Spleen (tissue), 11 donors: ENCODE data around the gene OTOS. TPM values are rescaled to one million over a fixed set of nuclear protein-coding genes. Genes with fewer than 3 reads are reported as not detected.

Experiments
- DNase-seq: peaks from one replicate; pipeline ENCODE4 v3.0.0-alpha.2; 2020
- H3K27ac ChIP-seq, 8 donors: fragments of 200-600 bp; sonication (generic) in 7 of 8; 1 replicate in 4 of 8; 2 replicates in 4 of 8; pipeline versions ENCODE4 v1.5.0 to v1.8.0; 2016 to 2021; ENCODE audit warnings: inconsistent platforms in 4 of 8, mild to moderate bottlenecking in 4 of 8, moderate library complexity in 1 of 8
- H3K27me3 ChIP-seq, 7 donors: fragments of 200-600 bp; sonication (generic) in 6 of 7; replicated peaks in 1 of 7; 1 replicate in 4 of 7; 2 replicates in 3 of 7; pipeline versions ENCODE4 v1.5.0 to v1.8.0; 2016 to 2021; ENCODE audit warnings: inconsistent platforms in 3 of 7, mild to moderate bottlenecking in 1 of 7
- H3K36me3 ChIP-seq, 6 donors: fragments of 200-600 bp; sonication (generic) in 5 of 6; 1 replicate in 4 of 6; 2 replicates in 2 of 6; pipeline versions ENCODE4 v1.5.0 to v1.8.0; 2016 to 2021; ENCODE audit warnings: inconsistent platforms in 2 of 6
- H3K4me1 ChIP-seq, 6 donors: fragments of 200-600 bp; sonication (generic) in 5 of 6; 1 replicate in 3 of 6; 2 replicates in 3 of 6; pipeline versions ENCODE4 v1.5.0 to v1.8.0; 2016 to 2021; ENCODE audit warnings: inconsistent platforms in 3 of 6
- H3K4me3 ChIP-seq, 8 donors: fragments of 200-600 bp; sonication (generic) in 7 of 8; 1 replicate in 4 of 8; 2 replicates in 4 of 8; pipeline versions ENCODE4 v1.5.0 to v1.8.0; 2016 to 2021; ENCODE audit warnings: inconsistent platforms in 4 of 8, mild to moderate bottlenecking in 4 of 8, moderate library complexity in 2 of 8
- H3K9me3 ChIP-seq, 8 donors: fragments of 200-600 bp; sonication (generic) in 7 of 8; 1 replicate in 4 of 8; 2 replicates in 4 of 8; pipeline versions ENCODE4 v1.5.0 to v1.8.0; 2016 to 2021; ENCODE audit warnings: inconsistent platforms in 4 of 8
- CTCF ChIP-seq, 11 experiments: fragments of 200-600 bp in 7 of 11; fragments of 450-650 bp in 4 of 11; sonication (generic) in 4 of 11; IDR thresholded peaks in 8 of 11; conservative IDR thresholded peaks in 3 of 11; 1 replicate in 7 of 11; 2 replicates in 4 of 11; pipeline versions ENCODE4 v1.4.0 to v1.8.0; 2016 to 2021; ENCODE audit warnings: antibody characterized with exemption in 11 of 11, inconsistent platforms in 4 of 11, mild to moderate bottlenecking in 1 of 11
- POLR2A ChIP-seq, 3 donors: fragments of 450-650 bp; IDR thresholded peaks; one replicate each; pipeline ENCODE4 v1.5.1; 2017; ENCODE audit warnings: antibody characterized with exemption in 3 of 3, mild to moderate bottlenecking in 1 of 3
- POLR2AphosphoS5 ChIP-seq, 3 donors: sonication (generic); formaldehyde crosslinking; IDR thresholded peaks; one replicate each; pipeline ENCODE4 v1.5.1; 2017; ENCODE audit warnings: antibody characterized with exemption in 3 of 3
- WGBS, 5 donors: extraction: QIAGEN DNeasy Blood & Tissue Kit in 3 of 5; methylation state at CpG; one replicate each; pipeline versions ENCODE4 v1.1.5 to v1.1.7; 2013 to 2018; 5-methylcytosine and 5-hydroxymethylcytosine counted together
- intact Hi-C: fragments of 100-400 bp; cut with DNase I; formaldehyde crosslinking; loops from one replicate; pipeline ENCODE4 v1.15.0; 2023; ENCODE audit warnings: low total_unique reads
- polyA plus RNA-seq, 3 donors: library from polyadenylated mRNA; stranded (reverse); fragments of 200-250 nt; gene quantifications; one replicate each; pipeline ENCODE4 v1.2.1, GENCODE V29; 2013
- total RNA-seq, 7 donors: library from RNA; depleted of rRNA in 3 of 7; stranded (reverse); fragments of >200 nt in 3 of 7; fragmentation: NEBNext Ultra II Directional in 4 of 7; extraction: Animal tissue kit (Norgen Biotek cat#: 25700) in 4 of 7; gene quantifications; one replicate each; pipeline versions ENCODE4 v1.1.0 to v1.2.1, GENCODE V29; 2016 to 2021
- donor health status: healthy with polysubstance abuse.
- donor health status: DM: no; HTN: no; CAD: no; lungs with moderate emphysema.
- donor health status: DM: no; HTN: no; CAD: no.
- donor health status: Bipolar disorder and iron deficiency.
- donor health status: healthy.
- donor health status: DM: no; HTN: no; CAD: no.
- donor health status: DM: yes; HTN: yes; CAD: no.

Gene OTOS
- total and polyA plus RNA-seq, 10 donors, result not detected

- Histone ChIP-seq H3K27me3 (peaks cover 0 to 36% (median 0%) of the 10 kb centered on the region in 7 donors), H3K36me3 (no peaks in the 10 kb centered on the region), H3K9me3 (no peaks in the 10 kb centered on the region), H3K4me1 (no peaks in the 10 kb centered on the region), H3K4me3 (no peak overlapping the region), H3K27ac (no peak overlapping the region)
- DNase-seq, result peak; percentile 31
- no peak for TF ChIP-seq POLR2AphosphoS5 (IDR thresholded peaks at IDR 0.05)
- no peak for TF ChIP-seq CTCF (IDR thresholded peaks at IDR 0.05 in 8 of 11, conservative IDR thresholded peaks at IDR 0.05 in 3 of 11)
- no peak for TF ChIP-seq POLR2A (IDR thresholded peaks at IDR 0.05)
- WGBS, 5 donors, result 65 to 81% (median 79%) methylated on average over 5 of the region's 5 CpGs
- intact Hi-C loops, result no loop called here
Measured at GRCh38 chr2:240182001-240182400, 41.5 kb upstream of the OTOS start.

GRCh38 chr2:240179941-240180666, 39.6 kb upstream of the OTOS start:
- Histone ChIP-seq H3K4me3 (no peak overlapping the region), H3K4me1 (no peaks in the 10 kb centered on the region), H3K36me3 (no peaks in the 10 kb centered on the region), H3K9me3 (no peaks in the 10 kb centered on the region), H3K27ac (no peak overlapping the region), H3K27me3 (peaks cover 0 to 36% (median 0%) of the 10 kb centered on the region in 7 donors)
- DNase-seq, result peak; percentile 41
- 75 to 81% (median 80%) methylated on average over 7 to 8 of the region's 8 CpGs for WGBS, 5 donors
- intact Hi-C loops, result no loop called here
- no peak for TF ChIP-seq POLR2AphosphoS5 (IDR thresholded peaks at IDR 0.05)
- TF ChIP-seq POLR2A (IDR thresholded peaks at IDR 0.05), result no peak
- TF ChIP-seq CTCF (IDR thresholded peaks at IDR 0.05 in 8 of 11, conservative IDR thresholded peaks at IDR 0.05 in 3 of 11), result no peak

- peak; percentile 41 for DNase-seq
- H3K4me3 ChIP-seq, result no peak overlapping the region
- H3K27ac ChIP-seq, result no peak overlapping the region
- intact Hi-C loops, result no loop called here
- no peaks in the 10 kb centered on the region for H3K9me3 ChIP-seq
- TF ChIP-seq POLR2A (IDR thresholded peaks at IDR 0.05) (no peak), POLR2AphosphoS5 (IDR thresholded peaks at IDR 0.05) (no peak), CTCF (IDR thresholded peaks at IDR 0.05 in 8 of 11, conservative IDR thresholded peaks at IDR 0.05 in 3 of 11) (no peak)
- H3K4me1 ChIP-seq, result no peaks in the 10 kb centered on the region
- H3K36me3 ChIP-seq, result no peaks in the 10 kb centered on the region
- 57 to 83% (median 78%) methylated on average over 8 to 11 of the region's 11 CpGs for WGBS, 5 donors
- H3K27me3 ChIP-seq, result peaks cover 0 to 39% (median 0%) of the 10 kb centered on the region in 7 donors
Measured at GRCh38 chr2:240179186-240179815, 38.8 kb upstream of the OTOS start.

GRCh38 chr2:240178564-240178963, 38.1 kb upstream of the OTOS start:
- H3K9me3 ChIP-seq, result no peaks in the 10 kb centered on the region
- WGBS, 5 donors, result 65 to 88% (median 75%) methylated on average over 3 of the region's 3 CpGs
- no peaks in the 10 kb centered on the region for H3K4me1 ChIP-seq
- no peaks in the 10 kb centered on the region for H3K36me3 ChIP-seq
- TF ChIP-seq CTCF (IDR thresholded peaks at IDR 0.05 in 8 of 11, conservative IDR thresholded peaks at IDR 0.05 in 3 of 11) (no peak), POLR2AphosphoS5 (IDR thresholded peaks at IDR 0.05) (no peak), POLR2A (IDR thresholded peaks at IDR 0.05) (no peak)
- peaks cover 0 to 39% (median 0%) of the 10 kb centered on the region in 7 donors for H3K27me3 ChIP-seq
- intact Hi-C loops, result no loop called here
- peak; percentile 9 for DNase-seq
- no peak overlapping the region for H3K4me3 ChIP-seq
- no peak overlapping the region for H3K27ac ChIP-seq
